AG04449 (cell line): Measurements from ENCODE around the gene BCL11B.

ENCODE experiments used
- CTCF ChIA-PET: fragments of 350-600 bp; formaldehyde crosslinking; extraction: SDS; loops from one replicate; lab custom pipeline; 2021; ENCODE audit warnings: antibody characterized with exemption; lab: Yijun Ruan, JAX
- POLR2A ChIA-PET: fragments of 400-600, 350-600 bp; formaldehyde crosslinking; extraction: SDS; loops from one replicate; lab custom pipeline; 2020; ENCODE audit warnings: antibody characterized with exemption, inconsistent platforms; lab: Yijun Ruan, JAX
- DNase-seq: peaks from one replicate; pipeline ENCODE4 v3.0.0-alpha.2; 2010; ENCODE audit warnings: low read depth, low spot score
- H3K4me3 ChIP-seq: 2 replicates; pipeline ENCODE4 v1.5.1; 2011; ENCODE audit warnings: low read depth, mild to moderate bottlenecking, control low read depth, low read length
- TF ChIP-seq, protein P1 (sequence below): IDR thresholded peaks from one replicate; pipeline ENCODE4 v1.5.1; 2011; ENCODE audit warnings: mild to moderate bottlenecking, moderate library complexity, low read length, control low read depth, inconsistent platforms; ENCODE audit not compliant: insufficient read depth; ENCODE audit errors: missing control alignments

Gene BCL11B

DNA sequence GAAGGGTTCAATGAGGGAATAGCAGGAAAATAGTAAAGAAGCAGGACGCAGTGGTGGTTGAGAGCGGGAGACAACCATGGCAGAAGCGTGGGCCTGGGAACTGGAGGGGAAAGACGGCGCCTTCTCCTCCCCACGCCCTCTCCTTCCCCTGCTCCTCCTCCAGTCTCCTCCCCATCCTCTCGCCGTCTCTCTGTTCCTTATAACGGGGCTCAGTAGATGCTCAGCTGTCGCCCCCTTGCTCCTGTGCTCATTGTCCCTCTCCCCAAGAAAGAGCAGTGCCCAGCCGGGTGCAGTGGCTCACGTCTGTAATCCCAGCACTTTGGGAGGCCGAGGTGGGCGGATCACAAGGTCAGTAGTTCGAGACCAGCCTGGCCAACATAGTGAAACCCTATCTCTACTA, 142.0 kb downstream of the BCL11B start:
- no peak for DNase-seq
- ChIA-PET POLR2A (no interaction called here), CTCF (no interaction called here)
- TF ChIP-seq, protein P1, sequence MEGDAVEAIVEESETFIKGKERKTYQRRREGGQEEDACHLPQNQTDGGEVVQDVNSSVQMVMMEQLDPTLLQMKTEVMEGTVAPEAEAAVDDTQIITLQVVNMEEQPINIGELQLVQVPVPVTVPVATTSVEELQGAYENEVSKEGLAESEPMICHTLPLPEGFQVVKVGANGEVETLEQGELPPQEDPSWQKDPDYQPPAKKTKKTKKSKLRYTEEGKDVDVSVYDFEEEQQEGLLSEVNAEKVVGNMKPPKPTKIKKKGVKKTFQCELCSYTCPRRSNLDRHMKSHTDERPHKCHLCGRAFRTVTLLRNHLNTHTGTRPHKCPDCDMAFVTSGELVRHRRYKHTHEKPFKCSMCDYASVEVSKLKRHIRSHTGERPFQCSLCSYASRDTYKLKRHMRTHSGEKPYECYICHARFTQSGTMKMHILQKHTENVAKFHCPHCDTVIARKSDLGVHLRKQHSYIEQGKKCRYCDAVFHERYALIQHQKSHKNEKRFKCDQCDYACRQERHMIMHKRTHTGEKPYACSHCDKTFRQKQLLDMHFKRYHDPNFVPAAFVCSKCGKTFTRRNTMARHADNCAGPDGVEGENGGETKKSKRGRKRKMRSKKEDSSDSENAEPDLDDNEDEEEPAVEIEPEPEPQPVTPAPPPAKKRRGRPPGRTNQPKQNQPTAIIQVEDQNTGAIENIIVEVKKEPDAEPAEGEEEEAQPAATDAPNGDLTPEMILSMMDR: no peak
- no peak overlapping the region for H3K4me3 ChIP-seq

DNA sequence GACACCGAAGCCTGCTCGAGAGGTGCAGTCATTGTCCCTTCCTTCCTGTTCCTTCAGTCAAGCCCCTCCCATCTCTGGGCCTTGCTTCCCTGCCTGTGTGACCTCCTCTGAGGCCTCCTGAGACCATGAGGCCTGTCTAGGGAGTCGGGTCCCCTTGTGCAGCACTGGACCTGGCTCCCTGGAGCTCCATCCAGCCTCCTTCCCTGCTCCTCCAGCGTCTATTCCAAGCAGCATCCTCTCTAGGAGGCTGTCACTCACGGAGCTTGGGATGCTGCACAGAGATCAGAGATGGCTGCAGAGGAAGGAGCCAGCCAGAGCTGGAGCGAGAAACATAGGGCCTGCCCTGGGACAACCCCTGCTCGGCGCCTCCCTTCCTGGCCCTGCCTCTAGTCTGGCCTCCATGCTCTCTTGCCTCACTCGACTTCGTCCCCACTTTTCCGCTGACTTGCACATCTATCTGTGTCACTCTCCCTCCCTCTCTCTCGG, 142.7 kb downstream of the BCL11B start:
- CTCF ChIA-PET: no interaction called here
- DNase-seq: no peak
- TF ChIP-seq, protein P1: no peak
- H3K4me3 ChIP-seq: no peak overlapping the region
- POLR2A ChIA-PET: no interaction called here

DNA sequence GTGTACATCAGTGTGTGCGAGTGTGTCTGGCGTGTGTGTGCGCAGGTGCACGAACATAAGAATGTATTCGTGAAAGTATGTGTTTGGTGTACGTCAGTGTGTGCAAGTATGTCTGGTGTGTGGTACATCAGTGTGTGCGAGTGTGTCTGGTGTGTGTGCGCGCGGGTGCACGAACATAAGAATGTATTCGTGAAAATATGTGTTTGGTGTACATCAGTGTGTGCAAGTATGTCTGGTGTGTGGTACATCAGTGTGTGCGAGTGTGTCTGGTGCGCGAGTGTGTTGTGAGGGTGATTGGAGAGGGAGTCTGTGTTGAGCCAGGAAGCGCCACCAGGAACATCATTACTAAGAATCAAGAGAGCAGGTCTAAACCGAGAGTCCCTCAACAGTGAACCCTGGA, 143.8 kb downstream of the BCL11B start:
- TF ChIP-seq, protein P1: no peak
- H3K4me3 ChIP-seq: no peak overlapping the region
- no peak for DNase-seq
- ChIA-PET POLR2A (no interaction called here), CTCF (no interaction called here)

DNA sequence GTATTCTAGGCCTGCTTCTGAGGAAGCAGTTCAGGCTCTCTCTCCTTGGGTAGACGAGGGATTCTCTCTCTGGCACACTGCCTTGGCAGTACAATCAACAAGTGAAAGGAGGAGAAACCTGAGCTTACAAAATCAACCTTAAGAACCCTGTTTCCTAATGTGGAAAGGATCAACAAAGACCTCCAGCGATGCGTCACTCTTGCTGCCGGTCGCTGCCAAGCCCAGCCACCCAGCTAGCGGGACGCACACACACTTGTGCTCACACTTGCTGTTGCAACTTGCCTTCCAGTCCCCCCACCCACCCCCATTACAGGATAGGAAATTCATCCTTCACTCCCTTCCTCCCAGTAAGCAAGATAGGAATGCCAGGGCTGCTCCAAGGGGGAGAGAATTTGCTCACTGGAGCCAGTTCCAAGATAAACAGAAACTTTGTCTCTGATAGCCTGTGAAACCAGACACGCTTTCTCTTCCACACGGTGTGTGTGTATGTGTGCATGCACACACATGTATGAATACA, 144.3 kb downstream of the BCL11B start:
- no peak overlapping the region for H3K4me3 ChIP-seq
- POLR2A ChIA-PET: no interaction called here
- CTCF ChIA-PET: no interaction called here
- TF ChIP-seq, protein P1: no peak
- peak; percentile 1 for DNase-seq

DNA sequence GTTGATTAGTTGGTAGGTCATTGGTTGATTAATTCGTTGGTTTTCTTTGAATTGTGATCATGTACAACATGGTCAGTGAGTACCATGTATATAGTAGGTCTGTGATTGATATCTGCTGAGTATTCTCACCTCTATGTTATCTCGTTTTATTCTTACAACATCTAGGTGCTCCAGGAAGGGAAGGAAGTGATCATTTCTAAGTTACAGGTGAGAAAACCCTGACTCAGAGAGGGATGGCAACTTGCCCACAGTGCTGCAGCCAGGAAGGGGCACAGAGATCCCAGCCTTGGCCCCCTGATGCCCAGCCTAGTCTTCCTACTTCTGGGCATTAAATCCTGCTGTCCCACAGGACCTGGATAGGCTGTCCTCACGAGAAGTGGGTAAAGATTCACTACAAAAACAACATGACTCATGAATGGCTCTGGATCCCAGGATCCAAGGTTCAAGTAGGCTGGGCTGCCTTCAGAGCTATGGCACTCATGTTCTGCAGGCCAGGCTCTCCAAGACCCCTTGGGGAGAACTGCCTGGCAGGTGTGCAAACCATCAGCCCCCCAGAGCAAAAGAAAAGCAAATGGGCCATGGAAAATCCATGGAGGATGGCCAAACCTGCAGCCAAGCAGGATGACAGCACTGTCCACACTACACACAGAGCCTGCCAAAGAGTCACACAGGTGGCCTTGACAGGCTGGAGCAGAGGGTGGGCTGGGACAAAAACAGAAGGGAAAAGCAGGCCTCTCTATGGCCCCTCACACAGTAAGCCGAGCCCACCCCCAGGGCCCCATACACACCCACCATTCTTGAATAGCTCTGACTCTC, 146.2 kb downstream of the BCL11B start:
- ChIA-PET POLR2A (no interaction called here), CTCF (no interaction called here)
- DNase-seq: no peak
- TF ChIP-seq, protein P1: no peak
- H3K4me3 ChIP-seq: no peak overlapping the region

DNA sequence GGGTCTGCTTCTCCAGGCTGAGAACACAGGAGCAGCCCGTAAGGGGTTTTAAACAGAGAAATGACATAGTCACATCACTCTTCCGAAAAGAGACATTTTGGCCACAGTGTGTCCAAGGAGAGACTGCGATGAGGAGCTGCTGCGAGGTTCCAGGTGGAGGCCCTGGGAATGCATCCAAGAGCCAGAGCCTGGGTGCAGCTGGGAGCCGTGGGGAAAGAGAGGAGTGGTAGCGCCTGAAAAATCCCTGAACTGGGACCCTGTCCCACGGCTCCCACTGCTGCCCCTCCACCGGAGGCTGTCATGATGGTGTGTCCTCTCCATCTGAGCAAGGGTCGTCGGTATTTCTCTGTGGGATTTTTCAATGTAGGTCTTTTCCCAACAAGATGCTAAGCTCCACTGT, 146.9 kb downstream of the BCL11B start:
- H3K4me3 ChIP-seq: no peak overlapping the region
- POLR2A ChIA-PET: no interaction called here
- TF ChIP-seq, protein P1: no peak
- CTCF ChIA-PET: no interaction called here
- DNase-seq: no peak
